NCI-H2107 (cell line): Measurements from ENCODE around the gene ARHGAP15.

Source experiments
- DNase-seq: peaks from one replicate; lab custom pipeline; 2025; lab: John Stamatoyannopoulos, UW

ARHGAP15 gene

GRCh38 chr2:143764706-143765105, 635.5 kb downstream of the ARHGAP15 start:
- no peak for DNase-seq

GRCh38 chr2:143768991-143769390, 639.8 kb downstream of the ARHGAP15 start:
- DNase-seq, result no peak

GRCh38 chr2:143771939-143772338, 642.7 kb downstream of the ARHGAP15 start:
- no peak for DNase-seq

- DNase-seq, result no peak
These were observed 647.5 kb downstream of the ARHGAP15 start for GRCh38 chr2:143776526-143777297.

- no peak for DNase-seq
These were observed 649.8 kb downstream of the ARHGAP15 start for GRCh38 chr2:143779021-143779420.

- no peak for DNase-seq
These were observed 657.0 kb downstream of the ARHGAP15 start for GRCh38 chr2:143786026-143786765.

- DNase-seq, result peak; percentile 20
These were observed 658.5 kb downstream of the ARHGAP15 start for GRCh38 chr2:143787674-143788073.

- no peak for DNase-seq
These were observed 663.4 kb downstream of the ARHGAP15 start for GRCh38 chr2:143792602-143793001.

- DNase-seq, result no peak
These were observed 664.2 kb downstream of the ARHGAP15 start for GRCh38 chr2:143793381-143793780.

GRCh38 chr2:143796051-143796450, 666.8 kb downstream of the ARHGAP15 start:
- DNase-seq, result no peak

- no peak for DNase-seq
These were observed 672.3 kb downstream of the ARHGAP15 start for GRCh38 chr2:143801561-143801960.

- DNase-seq, result no peak
These were observed 673.0 kb downstream of the ARHGAP15 start for GRCh38 chr2:143802242-143802641.

GRCh38 chr2:143802871-143803650, 673.8 kb downstream of the ARHGAP15 start:
- DNase-seq, result no peak

GRCh38 chr2:143803936-143804335, 674.7 kb downstream of the ARHGAP15 start:
- no peak for DNase-seq

- DNase-seq, result no peak
These were observed 676.4 kb downstream of the ARHGAP15 start for GRCh38 chr2:143805666-143806065.

- no peak for DNase-seq
These were observed 678.0 kb downstream of the ARHGAP15 start for GRCh38 chr2:143807192-143807591.

- no peak for DNase-seq
These were observed 678.5 kb downstream of the ARHGAP15 start for GRCh38 chr2:143807671-143808070.

- DNase-seq, result no peak
These were observed 678.9 kb downstream of the ARHGAP15 start for GRCh38 chr2:143808166-143808565.

GRCh38 chr2:143815082-143815481, 685.9 kb downstream of the ARHGAP15 start:
- DNase-seq, result no peak

GRCh38 chr2:143816916-143817315, 687.7 kb downstream of the ARHGAP15 start:
- no peak for DNase-seq
